WTC11 (cell line): Measurements from ENCODE around the gene C8B.

Experiments used
- CBFB ChIP-seq: sonication (generic); formaldehyde crosslinking; IDR thresholded peaks from 2 replicates; pipeline ENCODE4 v1.8.1; 2022; ENCODE audit warnings: mild to moderate bottlenecking, low read depth, missing genetic modification reagents
- HMGXB4 ChIP-seq: sonication (generic); formaldehyde crosslinking; IDR thresholded peaks from 2 replicates; pipeline ENCODE4 v1.8.1; 2023; ENCODE audit warnings: mild to moderate bottlenecking, moderate library complexity, missing genetic modification reagents
- KAT7 ChIP-seq: sonication (generic); formaldehyde crosslinking; IDR thresholded peaks from 2 replicates; pipeline ENCODE4 v1.8.1; 2023; ENCODE audit warnings: missing genetic modification reagents, mild to moderate bottlenecking, borderline replicate concordance
- NFYB ChIP-seq: sonication (generic); formaldehyde crosslinking; conservative IDR thresholded peaks from 2 replicates; pipeline ENCODE4 v1.8.0; 2022; ENCODE audit warnings: low read depth, missing genetic modification reagents
- NR2C2 ChIP-seq: sonication (generic); formaldehyde crosslinking; IDR thresholded peaks from 2 replicates; pipeline ENCODE4 v1.8.0; 2022; ENCODE audit warnings: mild to moderate bottlenecking, missing genetic modification reagents
- ZNF281 ChIP-seq: sonication (generic); formaldehyde crosslinking; IDR thresholded peaks from 2 replicates; pipeline ENCODE4 v1.8.0; 2023; ENCODE audit warnings: mild to moderate bottlenecking, missing genetic modification reagents
- TF ChIP-seq, protein P1 (sequence below): sonication (generic); formaldehyde crosslinking; IDR thresholded peaks from 2 replicates; pipeline ENCODE4 v1.8.0; 2022; ENCODE audit warnings: mild to moderate bottlenecking, missing genetic modification reagents
- TF ChIP-seq, protein P2 (sequence below): fragments of 200-600 bp; IDR thresholded peaks from 2 replicates; pipeline ENCODE4 v1.8.0; 2022; ENCODE audit warnings: antibody characterized with exemption
- TF ChIP-seq, protein P3 (sequence below): sonication (generic); formaldehyde crosslinking; conservative IDR thresholded peaks from 2 replicates; pipeline ENCODE4 v1.8.1; 2022; ENCODE audit warnings: mild to moderate bottlenecking, missing genetic modification reagents

DNA sequence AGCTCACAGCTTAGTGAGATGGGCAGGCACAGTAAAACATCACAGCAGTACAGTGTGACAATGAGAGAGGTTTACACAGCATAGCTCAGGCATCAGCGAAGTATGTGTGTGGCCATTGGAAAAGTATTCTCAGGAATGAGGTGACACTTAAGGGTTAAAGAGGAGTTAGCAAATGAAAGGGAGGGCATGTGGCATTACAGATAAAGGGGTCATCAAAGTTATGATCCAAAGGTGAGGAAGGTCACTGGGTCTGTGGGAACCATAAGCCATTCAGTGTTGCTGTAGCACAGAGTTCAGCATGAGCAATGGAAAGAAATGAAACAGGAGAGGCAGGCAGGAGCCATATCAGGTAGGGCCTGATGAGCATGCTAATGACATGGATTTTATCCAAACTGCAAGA lies 4.5 kb upstream of the C8B start:
- TF ChIP-seq NFYB (no peak), CBFB (no peak), ZNF281 (no peak), KAT7 (CRISPR knock-in tag) (no peak), NR2C2 (CRISPR knock-in tag) (no peak), HMGXB4 (CRISPR knock-in tag) (no peak)
- TF ChIP-seq, protein P1, sequence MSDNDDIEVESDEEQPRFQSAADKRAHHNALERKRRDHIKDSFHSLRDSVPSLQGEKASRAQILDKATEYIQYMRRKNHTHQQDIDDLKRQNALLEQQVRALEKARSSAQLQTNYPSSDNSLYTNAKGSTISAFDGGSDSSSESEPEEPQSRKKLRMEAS = no peak
- TF ChIP-seq, protein P2, sequence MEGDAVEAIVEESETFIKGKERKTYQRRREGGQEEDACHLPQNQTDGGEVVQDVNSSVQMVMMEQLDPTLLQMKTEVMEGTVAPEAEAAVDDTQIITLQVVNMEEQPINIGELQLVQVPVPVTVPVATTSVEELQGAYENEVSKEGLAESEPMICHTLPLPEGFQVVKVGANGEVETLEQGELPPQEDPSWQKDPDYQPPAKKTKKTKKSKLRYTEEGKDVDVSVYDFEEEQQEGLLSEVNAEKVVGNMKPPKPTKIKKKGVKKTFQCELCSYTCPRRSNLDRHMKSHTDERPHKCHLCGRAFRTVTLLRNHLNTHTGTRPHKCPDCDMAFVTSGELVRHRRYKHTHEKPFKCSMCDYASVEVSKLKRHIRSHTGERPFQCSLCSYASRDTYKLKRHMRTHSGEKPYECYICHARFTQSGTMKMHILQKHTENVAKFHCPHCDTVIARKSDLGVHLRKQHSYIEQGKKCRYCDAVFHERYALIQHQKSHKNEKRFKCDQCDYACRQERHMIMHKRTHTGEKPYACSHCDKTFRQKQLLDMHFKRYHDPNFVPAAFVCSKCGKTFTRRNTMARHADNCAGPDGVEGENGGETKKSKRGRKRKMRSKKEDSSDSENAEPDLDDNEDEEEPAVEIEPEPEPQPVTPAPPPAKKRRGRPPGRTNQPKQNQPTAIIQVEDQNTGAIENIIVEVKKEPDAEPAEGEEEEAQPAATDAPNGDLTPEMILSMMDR = no peak
- TF ChIP-seq, protein P3, sequence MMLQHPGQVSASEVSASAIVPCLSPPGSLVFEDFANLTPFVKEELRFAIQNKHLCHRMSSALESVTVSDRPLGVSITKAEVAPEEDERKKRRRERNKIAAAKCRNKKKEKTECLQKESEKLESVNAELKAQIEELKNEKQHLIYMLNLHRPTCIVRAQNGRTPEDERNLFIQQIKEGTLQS = no peak
